Caco-2 (cell line): ENCODE data around the gene TNNT2. TPM values are rescaled to one million over a fixed set of nuclear protein-coding genes. Genes with fewer than 3 reads are reported as not detected.

Experiments
- BruUV-seq: library from RNA; stranded (reverse); fragments of 400-500 nt; replicated peaks from 2 replicates; lab custom pipeline; 2021; lab: Mats Ljungman, UMichigan
- CTCF ChIA-PET: fragments of 300-600 bp; sonication (Branson Sonifier 250); formaldehyde crosslinking; loops from one replicate; lab custom pipeline; 2022; ENCODE audit warnings: antibody characterized with exemption; lab: Charles Lee
- POLR2A ChIA-PET: fragments of 300-600 bp; sonication (Branson Sonifier 250); formaldehyde crosslinking; loops from one replicate; lab custom pipeline; 2022; ENCODE audit warnings: antibody characterized with exemption; lab: Charles Lee
- DNase-seq, 2 experiments: peaks; one replicate each; pipeline versions ENCODE4 v3.0.0 to v3.0.0-alpha.2; 2020 to 2022
- H3K27me3 ChIP-seq: replicated peaks from 2 replicates; pipeline ENCODE4 v1.6.0; 2011; ENCODE audit warnings: low read length; ENCODE audit not compliant: control insufficient read depth, insufficient read depth
- H3K36me3 ChIP-seq: 2 replicates; pipeline ENCODE4 v1.5.1; 2011; ENCODE audit warnings: low read length; ENCODE audit not compliant: control insufficient read depth, insufficient read depth
- H3K4me1 ChIP-seq: fragments of 250-450 bp; sonication (Bioruptor Pico); 2 replicates; pipeline ENCODE4 v1.5.1; 2020; ENCODE audit warnings: mild to moderate bottlenecking
- H3K4me3 ChIP-seq: 2 replicates; pipeline ENCODE4 v1.5.1; 2011; ENCODE audit warnings: low read depth, mild to moderate bottlenecking, control low read depth, low read length
- H3K9me3 ChIP-seq: fragments of 250-450 bp; sonication (Bioruptor Pico); 2 replicates; pipeline ENCODE4 v1.5.1; 2020; ENCODE audit warnings: mild to moderate bottlenecking, moderate library complexity
- H3K27ac Mint-ChIP-seq: one replicate; pipeline ENCODE4 v1.8.0; 2022; ENCODE audit warnings: mixed read lengths; ENCODE audit not compliant: unreplicated experiment
- H3K27me3 Mint-ChIP-seq: one replicate; pipeline ENCODE4 v1.8.0; 2022; ENCODE audit warnings: mixed read lengths; ENCODE audit not compliant: insufficient read depth, unreplicated experiment
- H3K36me3 Mint-ChIP-seq: one replicate; pipeline ENCODE4 v1.8.0; 2022; ENCODE audit warnings: mild to moderate bottlenecking, mixed read lengths; ENCODE audit not compliant: insufficient read depth, unreplicated experiment
- H3K4me1 Mint-ChIP-seq: one replicate; pipeline ENCODE4 v1.8.0; 2022; ENCODE audit warnings: low read depth, mixed read lengths; ENCODE audit not compliant: unreplicated experiment
- H3K4me3 Mint-ChIP-seq: one replicate; pipeline ENCODE4 v1.8.0; 2022; ENCODE audit warnings: mild to moderate bottlenecking, moderate library complexity, mixed read lengths; ENCODE audit not compliant: unreplicated experiment
- H3K9me3 Mint-ChIP-seq: one replicate; pipeline ENCODE4 v1.8.0; 2022; ENCODE audit warnings: mixed read lengths; ENCODE audit not compliant: unreplicated experiment
- CTCF ChIP-seq, 2 experiments: fragments of 200-600 bp in 1 of 2; IDR thresholded peaks; 1 replicate in 1 of 2; 2 replicates in 1 of 2; pipeline versions ENCODE4 v1.5.1 to v1.8.0; 2011 to 2022; ENCODE audit warnings: antibody characterized with exemption in 1 of 2, control low read depth in 1 of 2, inconsistent platforms in 1 of 2, low read depth in 1 of 2, low read length in 1 of 2, mild to moderate bottlenecking in 1 of 2, moderate library complexity in 1 of 2; ENCODE audit not compliant: insufficient read depth in 1 of 2, severe bottlenecking in 1 of 2, unreplicated experiment in 1 of 2
- intact Hi-C: fragments of 100-400 bp; cut with micrococcal nuclease; formaldehyde crosslinking; loops from one replicate; pipeline ENCODE4 v1.10.0; 2022; ENCODE audit not compliant: unreplicated experiment
- total RNA-seq: library from RNA; stranded (reverse); gene quantifications from 2 replicates; pipeline ENCODE4 v1.2.3, GENCODE V29; 2022

Gene TNNT2
- total RNA-seq, 1 experiment from 2014 or later: 7.3 TPM

- Mint-ChIP-seq H3K36me3 (peaks cover 30% of the 10 kb centered on the region), H3K27me3 (no peaks in the 10 kb centered on the region), H3K27ac (no peak overlapping the region), H3K4me3 (no peak overlapping the region), H3K9me3 (no peaks in the 10 kb centered on the region), H3K4me1 (peaks cover 18% of the 10 kb centered on the region)
- intact Hi-C loops: no loop called here
- Histone ChIP-seq H3K9me3 (no peaks in the 10 kb centered on the region), H3K4me3 (no peak overlapping the region), H3K4me1 (peaks cover 26% of the 10 kb centered on the region), H3K27me3 (no peaks in the 10 kb centered on the region), H3K36me3 (peaks cover 6% of the 10 kb centered on the region)
- POLR2A ChIA-PET: interaction anchor here (0.7 kb wide), 1 partner anchor 64 kb away, joined by 8 read pairs; no protein-coding TSS in a partner anchor
- TF ChIP-seq CTCF (IDR thresholded peaks at IDR 0.05; ENCODE audit: insufficient read depth in 1 of 2, low read depth in 1 of 2, low read length in 1 of 2, severe bottlenecking in 1 of 2, unreplicated experiment in 1 of 2): no peak
- no TSS peak for BruUV-seq
- CTCF ChIA-PET: interaction anchor here (0.6 kb wide), 2 partner anchors 109 to 281 kb away, joined by 4 to 5 read pairs; partner anchors contain the start of gene CACNA1S
- DNase-seq: no peak
Observed at GRCh38 chr1:201393076-201393475, 15.6 kb upstream of the TNNT2 start.

- peaks cover 8% of the 10 kb centered on the region for H3K4me1 Mint-ChIP-seq
- H3K36me3 ChIP-seq: peaks cover 6% of the 10 kb centered on the region
- DNase-seq: no peak
- H3K9me3 ChIP-seq: no peaks in the 10 kb centered on the region
- no peak overlapping the region for H3K4me3 ChIP-seq
- ChIA-PET CTCF (no interaction called here), POLR2A (no interaction called here)
- no peak for TF ChIP-seq CTCF (IDR thresholded peaks at IDR 0.05; ENCODE audit: insufficient read depth in 1 of 2, low read depth in 1 of 2, low read length in 1 of 2, severe bottlenecking in 1 of 2, unreplicated experiment in 1 of 2)
- no TSS peak for BruUV-seq
- intact Hi-C loops: no loop called here
- peaks cover 16% of the 10 kb centered on the region for H3K4me1 ChIP-seq
- H3K27me3 ChIP-seq: no peaks in the 10 kb centered on the region
- H3K36me3 Mint-ChIP-seq: peaks cover 42% of the 10 kb centered on the region
- H3K4me3 Mint-ChIP-seq: no peak overlapping the region
- H3K9me3 Mint-ChIP-seq: no peaks in the 10 kb centered on the region
- no peaks in the 10 kb centered on the region for H3K27me3 Mint-ChIP-seq
- H3K27ac Mint-ChIP-seq: peak overlapping the region; percentile 13
Observed at GRCh38 chr1:201391651-201392511, 14.4 kb upstream of the TNNT2 start.

GRCh38 chr1:201391225-201391624 is 13.7 kb upstream of the TNNT2 start:
- Mint-ChIP-seq H3K36me3 (peaks cover 46% of the 10 kb centered on the region), H3K9me3 (no peaks in the 10 kb centered on the region), H3K4me3 (no peak overlapping the region), H3K4me1 (peaks cover 4% of the 10 kb centered on the region), H3K27me3 (no peaks in the 10 kb centered on the region), H3K27ac (peak overlapping the region; percentile 13)
- DNase-seq: no peak
- Histone ChIP-seq H3K27me3 (no peaks in the 10 kb centered on the region), H3K4me3 (no peak overlapping the region), H3K9me3 (no peaks in the 10 kb centered on the region), H3K36me3 (peaks cover 8% of the 10 kb centered on the region), H3K4me1 (peaks cover 9% of the 10 kb centered on the region)
- TF ChIP-seq CTCF (IDR thresholded peaks at IDR 0.05; ENCODE audit: insufficient read depth in 1 of 2, low read depth in 1 of 2, low read length in 1 of 2, severe bottlenecking in 1 of 2, unreplicated experiment in 1 of 2): no peak
- BruUV-seq: no TSS peak
- ChIA-PET CTCF (no interaction called here), POLR2A (no interaction called here)
- intact Hi-C loops: no loop called here
